ENCODE data around the gene GPATCH4.
"Not testable (repeated sequence)": the region's sequence is repeated elsewhere in the genome, so short reads cannot be mapped to it uniquely, and the experiment has no call there.

GPATCH4 gene

GRCh38 chr1:156595016-156595415 lies 6.3 kb downstream of the GPATCH4 start:
- no peak for DNase-seq

GRCh38 chr1:156594190-156594589 lies 7.1 kb downstream of the GPATCH4 start:
- no peak for DNase-seq

- no peak for DNase-seq
These were observed 7.7 kb downstream of the GPATCH4 start for GRCh38 chr1:156593661-156593989.

- DNase-seq, result no peak
These were observed 8.2 kb downstream of the GPATCH4 start for GRCh38 chr1:156592910-156593660.

- DNase-seq, result no peak
These were observed 8.9 kb downstream of the GPATCH4 start for GRCh38 chr1:156592158-156592909.

- DNase-seq, result peak; percentile 53
These were observed 9.7 kb downstream of the GPATCH4 start, which contains the start of gene NAXE for GRCh38 chr1:156591432-156592157. Gene NAXE (plus strand): TSS chr1:156591776. CDS start chr1:156591805, 29 bp downstream.

- no peak for DNase-seq
These were observed 10.2 kb downstream of the GPATCH4 start for GRCh38 chr1:156591181-156591431.

GRCh38 chr1:156590326-156591180 lies 10.7 kb downstream of the GPATCH4 start:
- no peak for DNase-seq

- DNase-seq, result no peak
These were observed 11.7 kb downstream of the GPATCH4 start for GRCh38 chr1:156589546-156589945.

- not testable (repeated sequence) for DNase-seq
These were observed 13.4 kb downstream of the GPATCH4 start for GRCh38 chr1:156587927-156588326.

GRCh38 chr1:156586892-156587477 lies 14.3 kb downstream of the GPATCH4 start:
- no peak for DNase-seq

GRCh38 chr1:156586323-156586722 lies 15.0 kb downstream of the GPATCH4 start:
- DNase-seq, result no peak

GRCh38 chr1:156584813-156585212 lies 16.5 kb downstream of the GPATCH4 start:
- DNase-seq, result no peak

GRCh38 chr1:156583821-156584622 lies 17.3 kb downstream of the GPATCH4 start:
- DNase-seq, result peak; percentile 49

- no peak for DNase-seq
These were observed 18.8 kb downstream of the GPATCH4 start for GRCh38 chr1:156582388-156583017.

- no peak for DNase-seq
These were observed 19.5 kb downstream of the GPATCH4 start for GRCh38 chr1:156581661-156582387.

GRCh38 chr1:156579472-156579871 lies 21.8 kb downstream of the GPATCH4 start, which contains the start of gene TTC24:
Gene TTC24 (plus strand): TSS chr1:156579723. CDS start chr1:156581365, 1,642 bp downstream.
- no peak for DNase-seq

GRCh38 chr1:156578055-156578454 lies 23.2 kb downstream of the GPATCH4 start:
- no peak for DNase-seq

GRCh38 chr1:156577550-156577949 lies 23.7 kb downstream of the GPATCH4 start:
- DNase-seq, result no peak

GRCh38 chr1:156574039-156574633 lies 27.1 kb downstream of the GPATCH4 start:
- no peak for DNase-seq
